H1 (cell line): ENCODE measurements around the gene ATF3. TPM values are rescaled to one million over a fixed set of nuclear protein-coding genes. Genes with fewer than 3 reads are reported as not detected.

ENCODE experiments used
- CTCF ChIA-PET: fragments of 300-600 bp; sonication (Branson Sonifier 250); formaldehyde crosslinking; loops from one replicate; lab custom pipeline; 2021; ENCODE audit not compliant: partially characterized antibody; lab: Charles Lee
- POLR2A ChIA-PET: fragments of 300-600 bp; sonication (Branson Sonifier 250); formaldehyde crosslinking; loops from one replicate; lab custom pipeline; 2021; ENCODE audit warnings: inconsistent platforms; ENCODE audit not compliant: partially characterized antibody; lab: Charles Lee
- DNase-seq, 2 experiments: peaks; one replicate each; pipeline versions ENCODE4 v3.0.0 to v3.0.0-alpha.2; 2010 to 2022; ENCODE audit warnings: low spot score in 2 of 2, low read depth in 1 of 2, mixed read lengths in 1 of 2
- FAIRE-seq: peaks from 2 replicates; lab custom pipeline; 2011; peaks lifted over from hg19 to GRCh38; lab: Jason Lieb, UNC
- H2AFZ ChIP-seq: 2 replicates; pipeline ENCODE4 v1.8.1; 2012; ENCODE audit warnings: low read length, inconsistent platforms
- H2AK5ac ChIP-seq: 2 replicates; pipeline ENCODE4 v1.6.1; 2013; ENCODE audit warnings: low read depth, low read length
- H2BK120ac ChIP-seq: replicated peaks from 2 replicates; pipeline ENCODE3; 2013; ENCODE audit warnings: low read depth, low read length, inconsistent platforms
- H2BK12ac ChIP-seq: 2 replicates; pipeline ENCODE4 v1.6.1; 2013; ENCODE audit warnings: low read depth, low read length
- H2BK15ac ChIP-seq: 2 replicates; pipeline ENCODE4 v1.6.1; 2013; ENCODE audit warnings: low read length
- H2BK20ac ChIP-seq: 2 replicates; pipeline ENCODE4 v1.6.1; 2013; ENCODE audit warnings: low read length
- H2BK5ac ChIP-seq: 2 replicates; pipeline ENCODE4 v1.6.1; 2013; ENCODE audit warnings: low read depth, low read length
- H3K14ac ChIP-seq: 2 replicates; pipeline ENCODE4 v1.6.1; 2013; ENCODE audit warnings: inconsistent platforms; ENCODE audit not compliant: insufficient read length
- H3K18ac ChIP-seq: 2 replicates; pipeline ENCODE4 v1.6.1; 2013; ENCODE audit warnings: low read length; ENCODE audit errors: extremely low read depth
- H3K23ac ChIP-seq: 2 replicates; pipeline ENCODE4 v1.6.1; 2013; ENCODE audit warnings: inconsistent platforms; ENCODE audit not compliant: insufficient read length
- H3K23me2 ChIP-seq: 2 replicates; pipeline ENCODE4 v1.6.1; 2013; ENCODE audit warnings: low read depth, low read length
- H3K27ac ChIP-seq: 2 replicates; pipeline ENCODE4 v1.6.1; 2011; ENCODE audit warnings: low read depth, low read length, inconsistent platforms
- H3K27me3 ChIP-seq, 4 experiments: replicated peaks in 1 of 4; 1 replicate in 1 of 4; 2 replicates in 3 of 4; pipeline versions ENCODE4 v1.6.1 to v1.8.1; 2011 to 2013; ENCODE audit warnings: low read length in 3 of 4, mild to moderate bottlenecking in 3 of 4, inconsistent platforms in 2 of 4, mixed read lengths in 2 of 4, moderate library complexity in 1 of 4; ENCODE audit not compliant: control insufficient read depth in 3 of 4, insufficient read depth in 3 of 4; ENCODE audit errors: extremely low read depth in 1 of 4
- H3K36me3 ChIP-seq, 4 experiments: 2 replicates each; pipeline versions ENCODE4 v1.6.1 to v1.8.1; 2011 to 2013; ENCODE audit warnings: mild to moderate bottlenecking in 4 of 4, low read length in 3 of 4, moderate library complexity in 2 of 4, control low read depth in 1 of 4, inconsistent platforms in 1 of 4; ENCODE audit not compliant: insufficient read depth in 4 of 4, control insufficient read depth in 2 of 4
- H3K4ac ChIP-seq: replicated peaks from 2 replicates; pipeline ENCODE3; 2013; ENCODE audit warnings: low read length, low read depth, mixed read lengths, inconsistent platforms; ENCODE audit not compliant: insufficient read length
- H3K4me1 ChIP-seq, 4 experiments: replicated peaks in 1 of 4; 1 replicate in 1 of 4; 2 replicates in 3 of 4; pipeline versions ENCODE4 v1.6.1 to v1.8.1; 2011 to 2013; ENCODE audit warnings: low read length in 3 of 4, inconsistent platforms in 2 of 4, mixed read lengths in 1 of 4; ENCODE audit not compliant: insufficient read depth in 4 of 4, control insufficient read depth in 3 of 4
- H3K4me2 ChIP-seq, 2 experiments: 2 replicates each; pipeline versions ENCODE4 v1.6.1 to v1.8.1; 2011 to 2013; ENCODE audit warnings: low read depth in 2 of 2, low read length in 2 of 2, control low read depth in 1 of 2, inconsistent platforms in 1 of 2, mild to moderate bottlenecking in 1 of 2; ENCODE audit not compliant: insufficient read depth in 1 of 2
- H3K4me3 ChIP-seq, 4 experiments: fragments of 200-600, 300-600 bp in 1 of 4; sonication (generic), shearing (Covaris generic), sonication (Bioruptor Twin) in 1 of 4; 2 replicates each; pipeline versions ENCODE4 v1.5.1 to v1.8.1; 2011 to 2016; ENCODE audit warnings: low read length in 4 of 4, low read depth in 3 of 4, control low read depth in 2 of 4, inconsistent platforms in 2 of 4, mild to moderate bottlenecking in 2 of 4, mixed read lengths in 1 of 4, moderate library complexity in 1 of 4; ENCODE audit not compliant: insufficient read depth in 2 of 4; ENCODE audit errors: extremely low read depth in 1 of 4
- H3K56ac ChIP-seq: replicated peaks from 2 replicates; pipeline ENCODE3; 2013; ENCODE audit warnings: low read depth, mild to moderate bottlenecking, mixed read lengths, low read length, inconsistent platforms; ENCODE audit not compliant: insufficient read length
- H3K79me1 ChIP-seq: 2 replicates; pipeline ENCODE4 v1.6.1; 2013; ENCODE audit warnings: low read depth, low read length, control low read depth
- H3K79me2 ChIP-seq, 2 experiments: 2 replicates each; pipeline versions ENCODE4 v1.6.1 to v1.8.1; 2012 to 2013; ENCODE audit warnings: low read length in 2 of 2, mild to moderate bottlenecking in 2 of 2, inconsistent platforms in 1 of 2; ENCODE audit not compliant: insufficient read depth in 2 of 2, control insufficient read depth in 1 of 2
- H3K9ac ChIP-seq, 4 experiments: replicated peaks in 1 of 4; 1 replicate in 1 of 4; 2 replicates in 3 of 4; pipeline versions ENCODE4 v1.6.1 to v1.8.1; 2011 to 2013; ENCODE audit warnings: low read depth in 3 of 4, low read length in 3 of 4, control low read depth in 2 of 4, mild to moderate bottlenecking in 2 of 4, moderate library complexity in 2 of 4, inconsistent platforms in 1 of 4; ENCODE audit errors: extremely low read depth in 1 of 4
- H3K9me3 ChIP-seq, 2 experiments: 2 replicates each; pipeline versions ENCODE4 v1.6.1 to v1.8.1; 2012 to 2013; ENCODE audit warnings: mild to moderate bottlenecking in 2 of 2, moderate library complexity in 2 of 2, control low read depth in 1 of 2, inconsistent platforms in 1 of 2, low read depth in 1 of 2, low read length in 1 of 2, mixed read lengths in 1 of 2; ENCODE audit not compliant: insufficient read depth in 2 of 2
- H4K20me1 ChIP-seq, 2 experiments: replicated peaks in 1 of 2; 2 replicates each; pipeline versions ENCODE3 to v1.8.1; 2011 to 2013; ENCODE audit warnings: inconsistent platforms in 2 of 2, low read length in 2 of 2, mild to moderate bottlenecking in 1 of 2; ENCODE audit not compliant: insufficient read depth in 2 of 2, control insufficient read depth in 1 of 2
- H4K5ac ChIP-seq: 2 replicates; pipeline ENCODE4 v1.6.1; 2013; ENCODE audit warnings: low read length, low read depth, mixed read lengths, inconsistent platforms; ENCODE audit not compliant: insufficient read length
- H4K8ac ChIP-seq: 2 replicates; pipeline ENCODE4 v1.8.0; 2013; ENCODE audit warnings: mild to moderate bottlenecking, moderate library complexity, low read length, inconsistent platforms; ENCODE audit not compliant: insufficient read depth; ENCODE audit errors: extremely low read depth
- H4K91ac ChIP-seq: replicated peaks from 2 replicates; pipeline ENCODE3; 2013; ENCODE audit warnings: low read length, mixed read lengths, inconsistent platforms; ENCODE audit not compliant: insufficient read length
- CHD2 ChIP-seq: IDR thresholded peaks from 2 replicates; pipeline ENCODE4 v1.6.1; 2012; ENCODE audit warnings: low read length, improper control_type of control experiment
- NRF1 ChIP-seq: IDR thresholded peaks from 2 replicates; pipeline ENCODE4 v1.6.1; 2011; ENCODE audit warnings: mild to moderate bottlenecking, low read depth, low read length, improper control_type of control experiment
- WGBS, 2 experiments: shearing (Covaris generic) in 1 of 2; methylation state at CpG; one replicate each; pipeline versions ENCODE4 v1.1.6 to v1.1.7; 2013 to 2015; ENCODE audit warnings: low lambda C conversion rate in 2 of 2, mixed read lengths in 2 of 2, inconsistent platforms in 1 of 2, low coverage in 1 of 2, missing lambda C conversion rate in 1 of 2; ENCODE audit not compliant: insufficient replicate concordance in 2 of 2, insufficient coverage in 1 of 2, insufficient read length in 1 of 2; ENCODE audit errors: extremely low coverage in 1 of 2, missing lambda C conversion rate in 1 of 2; 5-methylcytosine and 5-hydroxymethylcytosine counted together
- polyA plus RNA-seq, 7 experiments: library from polyadenylated mRNA; depleted of rRNA in 3 of 7; stranded (reverse) in 5 of 7; unstranded in 2 of 7; fragments of >200 nt in 5 of 7; fragments of 200-250 nt in 2 of 7; gene quantifications; 1 replicate in 5 of 7; 2 replicates in 1 of 7; 4 replicates in 1 of 7; pipeline versions ENCODE4 v1.2.1 to v1.2.3, GENCODE V29; 2011 to 2013; ENCODE audit warnings: missing spikeins in 2 of 7, mixed read lengths in 2 of 7
- total RNA-seq: library from RNA; stranded (reverse); fragmentation: NEBNext Ultra II Directional; extraction: Animal tissue kit (Norgen Biotek cat#: 25700); gene quantifications from 2 replicates; pipeline ENCODE4 v1.2.1, GENCODE V29; 2021

Gene ATF3
- total and polyA plus RNA-seq, 2 of the 8 experiments (the other 6 are each of a cell fraction or from before 2014, with no cell fraction given), result 12.2 to 27.7 TPM

GRCh38 chr1:212669600-212669999, 61.0 kb downstream of the ATF3 start:
- no peak overlapping the region for H4K5ac ChIP-seq
- no peak overlapping the region for H2BK12ac ChIP-seq
- H4K20me1 ChIP-seq, result no peaks in the 10 kb centered on the region
- CTCF ChIA-PET, result interaction anchor here (0.6 to 3.6 kb wide), 4 partner anchors 80 to 393 kb away, joined by 3 to 17 read pairs (median 4); no protein-coding TSS in a partner anchor
- no peak overlapping the region for H2AFZ ChIP-seq
- H3K27me3 ChIP-seq, result peaks cover 0 to 9% (median 5%) of the 10 kb centered on the region in 4 experiments; a peak in 4 of 7 replicates
- no peak overlapping the region for H3K4me3 ChIP-seq
- DNase-seq (peak in 1 of 2 experiments; percentile 41), FAIRE-seq (no peak)
- peaks cover 0 to 8% (median 6%) of the 10 kb centered on the region in 4 experiments; a peak in 3 of 7 replicates for H3K4me1 ChIP-seq
- H2BK120ac ChIP-seq, result no peak overlapping the region
- H3K9ac ChIP-seq, result no peak overlapping the region
- H2BK15ac ChIP-seq, result no peak overlapping the region; the same call in 1 of the 2 replicates
- H3K36me3 ChIP-seq, result no peaks in the 10 kb centered on the region
- TF ChIP-seq NRF1 (no peak), CHD2 (no peak)
- no peak overlapping the region for H3K23ac ChIP-seq
- no peaks in the 10 kb centered on the region for H3K79me2 ChIP-seq
- H3K79me1 ChIP-seq, result no peaks in the 10 kb centered on the region; the same call in 1 of the 2 replicates
- no peak overlapping the region for H2BK20ac ChIP-seq
- POLR2A ChIA-PET, result no interaction called here
- WGBS, 2 experiments, result 88% methylated on average over 8 of the region's 8 CpGs; no CpG with 5 or more reads in 1 of the 2 experiments
- no peak overlapping the region for H3K14ac ChIP-seq
- 0 out of 2 replicates have a peak overlapping the region, but pooled peaks have one; percentile 28 for H2BK5ac ChIP-seq
- no peak overlapping the region for H2AK5ac ChIP-seq
- H3K56ac ChIP-seq, result no peak overlapping the region
- no peak overlapping the region for H3K18ac ChIP-seq
- H3K27ac ChIP-seq, result no peak overlapping the region
- H3K4me2 ChIP-seq, result no peak overlapping the region
- H4K8ac ChIP-seq, result no peak overlapping the region
- H4K91ac ChIP-seq, result no peak overlapping the region
- H3K9me3 ChIP-seq, result no peaks in the 10 kb centered on the region
- H3K23me2 ChIP-seq, result no peaks in the 10 kb centered on the region
- H3K4ac ChIP-seq, result no peak overlapping the region
